ENCODE data around the gene KRT34.

- TF ChIP-seq ETS1 (IDR thresholded peaks at IDR 0.05) (no peak), CTCF (conservative IDR thresholded peaks at IDR 0.05; ENCODE audit: low read depth in 2 of 2) (no peak), POLR2AphosphoS5 (IDR thresholded peaks at IDR 0.05; ENCODE audit: low read depth) (no peak)
Measured at GRCh38 chr17:41415411-41415810, 33.3 kb upstream of the KRT34 start.
